Endodermal cell (in vitro differentiated cells): ENCODE results near the gene AVL9. TPM values are rescaled to one million over a fixed set of nuclear protein-coding genes. Genes with fewer than 3 reads are reported as not detected.

ENCODE experiments used
- DNase-seq: peaks from one replicate; pipeline ENCODE4 v3.0.0-alpha.2; 2017
- H3K27ac ChIP-seq: 2 replicates; pipeline ENCODE4 v1.5.1; 2013; ENCODE audit warnings: mild to moderate bottlenecking, low read depth, low read length, moderate library complexity
- H3K27me3 ChIP-seq: 2 replicates; pipeline ENCODE4 v1.6.1; 2013; ENCODE audit warnings: mild to moderate bottlenecking, low read length, moderate library complexity; ENCODE audit not compliant: insufficient read depth, control insufficient read depth, poor library complexity, severe bottlenecking
- H3K36me3 ChIP-seq: 2 replicates; pipeline ENCODE4 v1.7.0; 2013; ENCODE audit warnings: mild to moderate bottlenecking, low read length, moderate library complexity; ENCODE audit not compliant: control insufficient read depth, insufficient read depth
- H3K4me1 ChIP-seq: one replicate; pipeline ENCODE4 v1.7.0; 2013; ENCODE audit warnings: low read length; ENCODE audit not compliant: control insufficient read depth, insufficient read depth
- H3K4me3 ChIP-seq: 2 replicates; pipeline ENCODE4 v1.5.1; 2013; ENCODE audit warnings: mild to moderate bottlenecking, low read length, moderate library complexity
- H3K9ac ChIP-seq: 2 replicates; pipeline ENCODE4 v1.6.1; 2013; ENCODE audit warnings: mild to moderate bottlenecking, low read length, moderate library complexity; ENCODE audit not compliant: poor library complexity, severe bottlenecking; ENCODE audit errors: extremely low read depth
- H3K9me3 ChIP-seq: 2 replicates; pipeline ENCODE4 v1.6.1; 2013; ENCODE audit warnings: mild to moderate bottlenecking, low read length, moderate library complexity; ENCODE audit not compliant: control insufficient read depth
- H3K27ac Mint-ChIP-seq: 2 replicates; pipeline ENCODE4 v1.8.0; 2020; ENCODE audit warnings: mixed read lengths
- H3K27me3 Mint-ChIP-seq: 2 replicates; pipeline ENCODE4 v1.8.0; 2021; ENCODE audit warnings: mild to moderate bottlenecking, mixed read lengths; ENCODE audit not compliant: insufficient read depth
- H3K36me3 Mint-ChIP-seq: 2 replicates; pipeline ENCODE4 v1.8.0; 2020; ENCODE audit warnings: low read depth, mixed read lengths
- H3K4me1 Mint-ChIP-seq: 2 replicates; pipeline ENCODE4 v1.8.0; 2020; ENCODE audit warnings: mixed read lengths
- H3K4me3 Mint-ChIP-seq: 2 replicates; pipeline ENCODE4 v1.8.0; 2020; ENCODE audit warnings: mild to moderate bottlenecking, moderate library complexity, mixed read lengths
- H3K9me3 Mint-ChIP-seq: 2 replicates; pipeline ENCODE4 v1.8.0; 2020; ENCODE audit warnings: mild to moderate bottlenecking, mixed read lengths
- WGBS, 2 experiments: methylation state at CpG; one replicate each; pipeline versions ENCODE4 v1.1.5 to v1.1.7; 2013; ENCODE audit warnings: missing lambda C conversion rate in 2 of 2, mixed read lengths in 1 of 2; ENCODE audit not compliant: insufficient coverage in 1 of 2, insufficient read length in 1 of 2; 5-methylcytosine and 5-hydroxymethylcytosine counted together
- total RNA-seq, 2 donors: library from RNA; stranded (reverse); fragmentation: NEBNext Ultra II Directional in 1 of 2; extraction: Animal tissue kit (Norgen Biotek cat#: 25700) in 1 of 2; gene quantifications; 2 replicates in 1 of 2; 3 replicates in 1 of 2; pipeline ENCODE4 v1.2.1, GENCODE V29; 2021
- TF ChIP-seq, protein P1 (sequence below): fragments of 200-600 bp; sonication (generic); conservative IDR thresholded peaks from 2 replicates; pipeline ENCODE4 v1.5.0; 2021; ENCODE audit warnings: antibody characterized with exemption, mild to moderate bottlenecking

The AVL9 gene
- total RNA-seq, 2 donors from 2014 or later, result 44.0 to 54.5 TPM

DNA sequence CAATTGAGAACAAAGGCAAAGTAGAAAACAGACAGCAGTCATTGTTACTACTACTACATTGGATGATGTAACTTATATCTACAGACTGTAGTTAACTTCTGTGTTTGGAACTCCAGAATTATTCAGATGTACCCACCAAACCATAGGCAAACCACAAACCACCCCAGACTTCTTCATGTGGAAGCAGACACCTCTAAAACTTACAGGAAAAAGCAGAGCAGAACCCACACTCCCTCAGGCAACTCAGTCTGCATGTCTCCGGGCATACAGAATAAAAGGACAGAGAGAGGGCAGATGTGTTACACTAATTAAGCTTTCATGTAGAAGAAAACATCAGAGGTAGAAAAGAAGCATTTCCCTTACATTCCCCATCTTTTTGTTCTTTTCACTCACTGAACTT is 14.1 kb upstream of the AVL9 start:
- Mint-ChIP-seq H3K36me3 (peaks cover 6% of the 10 kb centered on the region), H3K9me3 (no peaks in the 10 kb centered on the region), H3K4me1 (peaks cover 2% of the 10 kb centered on the region), H3K4me3 (no peak overlapping the region), H3K27ac (no peak overlapping the region), H3K27me3 (no peaks in the 10 kb centered on the region)
- no peak overlapping the region for H3K4me3 ChIP-seq
- 92% methylated on average over 1 of the region's 1 CpG; no CpG with 5 or more reads in 1 of the 2 experiments for WGBS, 2 experiments
- no peak overlapping the region for H3K9ac ChIP-seq
- H3K27me3 ChIP-seq, result no peaks in the 10 kb centered on the region
- DNase-seq, result no peak
- H3K27ac ChIP-seq, result no peak overlapping the region
- H3K36me3 ChIP-seq, result peaks cover 4% of the 10 kb centered on the region
- TF ChIP-seq, protein P1, sequence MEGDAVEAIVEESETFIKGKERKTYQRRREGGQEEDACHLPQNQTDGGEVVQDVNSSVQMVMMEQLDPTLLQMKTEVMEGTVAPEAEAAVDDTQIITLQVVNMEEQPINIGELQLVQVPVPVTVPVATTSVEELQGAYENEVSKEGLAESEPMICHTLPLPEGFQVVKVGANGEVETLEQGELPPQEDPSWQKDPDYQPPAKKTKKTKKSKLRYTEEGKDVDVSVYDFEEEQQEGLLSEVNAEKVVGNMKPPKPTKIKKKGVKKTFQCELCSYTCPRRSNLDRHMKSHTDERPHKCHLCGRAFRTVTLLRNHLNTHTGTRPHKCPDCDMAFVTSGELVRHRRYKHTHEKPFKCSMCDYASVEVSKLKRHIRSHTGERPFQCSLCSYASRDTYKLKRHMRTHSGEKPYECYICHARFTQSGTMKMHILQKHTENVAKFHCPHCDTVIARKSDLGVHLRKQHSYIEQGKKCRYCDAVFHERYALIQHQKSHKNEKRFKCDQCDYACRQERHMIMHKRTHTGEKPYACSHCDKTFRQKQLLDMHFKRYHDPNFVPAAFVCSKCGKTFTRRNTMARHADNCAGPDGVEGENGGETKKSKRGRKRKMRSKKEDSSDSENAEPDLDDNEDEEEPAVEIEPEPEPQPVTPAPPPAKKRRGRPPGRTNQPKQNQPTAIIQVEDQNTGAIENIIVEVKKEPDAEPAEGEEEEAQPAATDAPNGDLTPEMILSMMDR, result no peak
- no peaks in the 10 kb centered on the region for H3K9me3 ChIP-seq
- H3K4me1 ChIP-seq, result no peaks in the 10 kb centered on the region

DNA sequence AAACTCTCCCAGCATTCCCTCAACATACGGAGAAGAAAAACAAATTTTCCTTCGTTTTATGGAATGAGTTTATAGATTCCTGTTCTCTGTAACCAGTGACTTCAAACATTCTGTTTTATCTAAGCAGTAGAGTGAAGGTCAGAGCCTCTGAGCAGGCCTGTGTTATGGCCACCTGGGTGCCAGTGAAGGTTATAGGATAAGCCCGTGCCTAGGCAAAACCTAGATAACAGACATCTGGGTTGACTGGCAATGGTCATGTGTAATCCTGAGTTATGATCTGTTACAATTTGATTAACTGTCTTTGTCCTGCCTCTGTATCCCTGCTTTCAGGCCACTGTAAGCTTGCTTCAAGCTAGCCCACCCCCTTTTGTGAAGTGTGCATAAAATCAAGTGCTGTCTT is 13.4 kb upstream of the AVL9 start:
- Mint-ChIP-seq H3K27me3 (no peaks in the 10 kb centered on the region), H3K4me3 (no peak overlapping the region), H3K36me3 (peaks cover 12% of the 10 kb centered on the region), H3K27ac (no peak overlapping the region), H3K9me3 (no peaks in the 10 kb centered on the region), H3K4me1 (peaks cover 2% of the 10 kb centered on the region)
- Histone ChIP-seq H3K27me3 (no peaks in the 10 kb centered on the region), H3K4me3 (no peak overlapping the region), H3K27ac (no peak overlapping the region), H3K4me1 (no peaks in the 10 kb centered on the region), H3K9ac (no peak overlapping the region), H3K36me3 (peaks cover 11% of the 10 kb centered on the region), H3K9me3 (no peaks in the 10 kb centered on the region)
- WGBS, 2 experiments, result 85 to 86% methylated on average over 3 of the region's 3 CpGs
- TF ChIP-seq, protein P1, result no peak
- DNase-seq, result no peak

DNA sequence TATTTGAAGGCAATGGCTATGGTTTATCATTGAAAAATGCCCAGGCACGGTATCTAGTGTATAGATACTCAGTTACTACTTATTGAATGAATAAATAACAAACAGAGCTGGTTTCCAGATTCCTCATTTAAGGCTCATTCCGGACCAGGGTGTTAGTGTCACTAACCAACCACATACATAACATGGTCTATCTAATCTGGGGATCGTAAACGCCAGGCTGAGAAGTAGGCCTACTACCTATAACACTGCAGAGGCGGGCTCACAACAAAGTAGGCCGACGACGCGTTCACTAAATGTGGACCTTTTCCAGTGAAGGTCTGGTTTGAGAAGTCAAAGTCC is 5.5 kb upstream of the AVL9 start:
- Histone ChIP-seq H3K36me3 (peaks cover 29% of the 10 kb centered on the region), H3K4me1 (peaks cover 4% of the 10 kb centered on the region), H3K27me3 (no peaks in the 10 kb centered on the region), H3K4me3 (peak overlapping the region; percentile 98), H3K9ac (peak overlapping the region; percentile 86), H3K9me3 (no peaks in the 10 kb centered on the region), H3K27ac (peak overlapping the region; percentile 55)
- peaks cover 9% of the 10 kb centered on the region for H3K4me1 Mint-ChIP-seq
- TF ChIP-seq, protein P1, result no peak
- peaks cover 26% of the 10 kb centered on the region for H3K36me3 Mint-ChIP-seq
- peak overlapping the region; percentile 85 for H3K4me3 Mint-ChIP-seq
- H3K9me3 Mint-ChIP-seq, result no peaks in the 10 kb centered on the region
- no peaks in the 10 kb centered on the region for H3K27me3 Mint-ChIP-seq
- DNase-seq, result no peak
- WGBS, 2 experiments, result 3% methylated on average over 9 of the region's 9 CpGs; no CpG with 5 or more reads in 1 of the 2 experiments
- H3K27ac Mint-ChIP-seq, result peak overlapping the region; percentile 88
